Stimulated activated naive CD8-positive, alpha-beta T cell treated with anti-CD3 and anti-CD28 coated beads, Interleukin-15, amount 100 ng/mL, for 72 hours (primary cell): Measurements from ENCODE around the gene ANKRD63.
A peak's percentile ranks its signal among the peaks of the same experiment; 100 is the strongest.

Experiments
- ATAC-seq: fragments of 150-1000 bp; cut with Tn5 transposase; 2 replicates; pipeline ENCODE4 v1.10.0; 2021; ENCODE audit warnings: mild to moderate bottlenecking, moderate library complexity
- DNase-seq, 2 donors: peaks; one replicate each; pipeline ENCODE4 v3.0.0; 2021 to 2022
- H3K27ac Mint-ChIP-seq, 2 donors: one replicate each; pipeline ENCODE4 v1.8.0; 2022; ENCODE audit warnings: mild to moderate bottlenecking in 2 of 2, mixed read lengths in 2 of 2, moderate library complexity in 2 of 2
- H3K27me3 Mint-ChIP-seq: one replicate; pipeline ENCODE4 v1.8.0; 2022; ENCODE audit warnings: mixed read lengths
- H3K4me1 Mint-ChIP-seq: one replicate; pipeline ENCODE4 v1.8.0; 2022; ENCODE audit warnings: mild to moderate bottlenecking, mixed read lengths
- H3K4me3 Mint-ChIP-seq, 2 donors: one replicate each; pipeline ENCODE4 v1.8.0; 2022; ENCODE audit warnings: mild to moderate bottlenecking in 2 of 2, mixed read lengths in 2 of 2, moderate library complexity in 1 of 2
- H3K9me3 Mint-ChIP-seq, 2 donors: one replicate each; pipeline ENCODE4 v1.8.0; 2022; ENCODE audit warnings: mixed read lengths in 2 of 2

The ANKRD63 gene

DNA sequence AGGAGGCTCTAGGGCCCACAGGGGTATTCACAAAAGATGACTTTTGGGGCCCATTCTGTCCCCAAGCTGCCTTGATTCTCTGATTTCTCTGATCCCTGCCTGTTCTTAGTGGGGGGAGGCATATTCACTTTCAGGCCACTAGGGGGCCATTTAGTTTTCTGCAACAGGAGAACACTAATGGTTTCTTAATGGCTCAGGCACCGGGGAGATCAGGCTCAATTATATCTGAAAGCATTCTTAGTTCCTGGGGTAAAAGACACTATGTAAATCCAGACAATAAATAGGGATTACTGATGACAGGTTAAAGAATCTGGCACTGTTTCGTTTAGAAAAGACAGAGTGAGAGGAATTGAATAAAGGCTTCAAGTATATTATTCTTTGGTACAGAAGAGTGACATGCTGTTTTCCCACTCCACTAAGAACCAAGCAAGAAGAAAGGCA, 38.1 kb upstream of the ANKRD63 start:
- Mint-ChIP-seq H3K27ac (no peak overlapping the region), H3K4me3 (no peak overlapping the region), H3K4me1 (peaks cover 36% of the 10 kb centered on the region), H3K27me3 (no peaks in the 10 kb centered on the region), H3K9me3 (no peaks in the 10 kb centered on the region)
- DNase-seq (peak; percentile 53 to 61), ATAC-seq (no peak)

GRCh38 chr15:40320409-40320808, 37.5 kb upstream of the ANKRD63 start:
- H3K9me3 Mint-ChIP-seq, result no peaks in the 10 kb centered on the region
- H3K27me3 Mint-ChIP-seq, result no peaks in the 10 kb centered on the region
- no peak overlapping the region for H3K27ac Mint-ChIP-seq
- ATAC-seq, result no peak
- no peak for DNase-seq
- no peak overlapping the region for H3K4me3 Mint-ChIP-seq
- H3K4me1 Mint-ChIP-seq, result peaks cover 34% of the 10 kb centered on the region

- Mint-ChIP-seq H3K4me1 (peaks cover 31% of the 10 kb centered on the region), H3K27ac (no peak overlapping the region), H3K4me3 (no peak overlapping the region), H3K9me3 (no peaks in the 10 kb centered on the region), H3K27me3 (no peaks in the 10 kb centered on the region)
- ATAC-seq, result no peak
- no peak for DNase-seq
Observed at GRCh38 chr15:40317580-40317979, 34.7 kb upstream of the ANKRD63 start.

DNA sequence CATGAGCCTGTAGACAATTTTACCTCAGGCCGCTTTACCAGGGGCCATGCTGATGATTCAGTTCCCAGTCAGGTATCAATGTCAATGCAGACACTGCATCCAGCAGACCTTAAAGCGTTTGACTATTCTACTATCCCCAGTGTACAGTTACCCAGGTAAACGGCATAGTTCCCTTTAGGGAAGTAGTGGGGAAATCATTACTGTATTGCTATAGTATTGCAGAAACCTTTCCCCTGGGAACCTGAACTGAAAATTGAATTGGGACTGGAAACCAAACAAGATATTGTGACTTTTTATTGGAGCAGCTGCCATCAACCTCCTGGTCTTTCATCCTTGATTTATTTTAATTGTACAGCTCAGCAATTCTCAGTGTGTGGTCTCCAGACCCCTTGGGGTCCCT, 34.1 kb upstream of the ANKRD63 start:
- Mint-ChIP-seq H3K27me3 (no peaks in the 10 kb centered on the region), H3K4me3 (no peak overlapping the region), H3K9me3 (no peaks in the 10 kb centered on the region), H3K4me1 (peaks cover 25% of the 10 kb centered on the region), H3K27ac (no peak overlapping the region)
- no peak for ATAC-seq
- DNase-seq, result no peak

- Mint-ChIP-seq H3K27ac (no peak overlapping the region), H3K4me3 (no peak overlapping the region), H3K9me3 (no peaks in the 10 kb centered on the region), H3K27me3 (no peaks in the 10 kb centered on the region), H3K4me1 (peaks cover 18% of the 10 kb centered on the region)
- DNase-seq (no peak), ATAC-seq (no peak)
Observed at GRCh38 chr15:40314723-40315276, 31.9 kb upstream of the ANKRD63 start.

DNA sequence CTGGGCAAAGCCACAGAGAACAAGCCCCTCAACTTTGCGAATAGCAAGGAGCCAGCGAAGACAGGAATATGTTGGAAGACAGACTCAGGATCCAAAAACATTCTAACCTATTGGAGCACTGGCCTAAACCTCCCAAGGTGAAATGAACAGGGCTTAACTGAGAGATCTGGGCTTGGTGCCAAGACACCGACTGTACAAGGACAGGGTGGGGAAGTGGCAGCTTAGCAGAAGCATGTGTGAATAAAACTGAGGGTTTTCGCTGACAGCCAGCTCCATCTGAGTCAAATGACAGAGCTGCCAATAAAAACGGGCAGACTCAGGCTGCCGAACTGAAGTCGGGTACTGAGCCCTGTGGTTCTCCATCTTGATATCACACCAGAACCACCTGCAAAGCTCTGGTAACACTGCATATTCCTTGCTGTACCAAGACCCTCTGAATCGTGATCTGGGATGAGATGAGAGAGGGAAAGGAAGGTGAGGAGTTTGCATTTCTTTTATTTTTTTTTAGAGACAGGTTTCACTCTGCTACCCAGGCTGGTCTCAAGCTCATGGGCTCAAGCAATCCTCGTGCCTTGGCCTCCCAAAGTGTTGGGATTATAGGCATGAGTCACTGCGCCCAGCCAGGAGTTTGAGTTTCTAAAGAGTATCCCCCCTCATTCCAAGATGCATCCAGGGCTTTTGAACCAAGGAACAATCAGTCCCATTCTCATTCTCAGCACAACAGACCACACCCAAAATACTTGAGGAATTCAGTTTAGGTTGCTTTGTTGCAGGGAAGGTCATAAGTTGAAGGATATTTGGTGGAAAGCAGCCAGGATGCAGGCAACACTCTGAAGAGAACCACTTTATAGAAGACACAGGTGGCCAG, 30.9 kb upstream of the ANKRD63 start:
- Mint-ChIP-seq H3K27me3 (no peaks in the 10 kb centered on the region), H3K9me3 (no peaks in the 10 kb centered on the region), H3K27ac (peak overlapping the region in 1 of 2 donors; percentile 15), H3K4me3 (peak overlapping the region in 1 of 2 donors; percentile 31), H3K4me1 (peaks cover 28% of the 10 kb centered on the region)
- DNase-seq, result no peak
- no peak for ATAC-seq

- Mint-ChIP-seq H3K27ac (no peak overlapping the region), H3K27me3 (no peaks in the 10 kb centered on the region), H3K4me1 (peaks cover 32% of the 10 kb centered on the region), H3K9me3 (no peaks in the 10 kb centered on the region), H3K4me3 (no peak overlapping the region)
- no peak for ATAC-seq
- DNase-seq, result no peak
Observed at GRCh38 chr15:40312370-40313158, 29.7 kb upstream of the ANKRD63 start.

DNA sequence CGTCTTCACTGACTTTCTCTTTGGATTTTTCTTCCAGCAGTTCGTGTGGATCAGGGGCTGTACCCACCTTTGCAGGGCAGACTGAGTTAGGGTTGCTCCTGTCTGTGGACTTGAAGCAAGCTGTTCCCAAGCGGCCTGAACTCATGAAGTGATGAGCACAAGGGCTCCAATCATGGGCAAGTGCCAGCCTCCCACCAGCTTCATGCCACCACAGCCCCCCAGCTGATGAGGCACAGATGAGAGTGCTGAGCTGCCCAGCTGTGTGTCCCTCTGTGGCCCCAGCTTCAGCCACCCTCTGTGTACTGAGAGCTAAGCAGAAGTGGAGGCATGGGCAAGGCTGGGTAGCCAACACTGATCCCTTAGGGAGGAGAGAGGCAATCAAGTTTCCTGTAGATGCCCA, 28.1 kb upstream of the ANKRD63 start:
- H3K4me3 Mint-ChIP-seq, result no peak overlapping the region
- peaks cover 43% of the 10 kb centered on the region for H3K4me1 Mint-ChIP-seq
- ATAC-seq (no peak), DNase-seq (no peak)
- H3K9me3 Mint-ChIP-seq, result no peaks in the 10 kb centered on the region
- no peak overlapping the region for H3K27ac Mint-ChIP-seq
- H3K27me3 Mint-ChIP-seq, result no peaks in the 10 kb centered on the region

- ATAC-seq (peak; percentile 41), DNase-seq (peak; percentile 64 to 77)
- H3K4me3 Mint-ChIP-seq, result peak overlapping the region; percentile 92 to 99
- no peaks in the 10 kb centered on the region for H3K9me3 Mint-ChIP-seq
- H3K4me1 Mint-ChIP-seq, result peaks cover 49% of the 10 kb centered on the region
- H3K27ac Mint-ChIP-seq, result peak overlapping the region in 1 of 2 donors; percentile 27
- no peaks in the 10 kb centered on the region for H3K27me3 Mint-ChIP-seq
Observed at GRCh38 chr15:40310001-40310959, 27.4 kb upstream of the ANKRD63 start.

- Mint-ChIP-seq H3K4me3 (peak overlapping the region; percentile 92 to 99), H3K27ac (peak overlapping the region; percentile 95 to 97), H3K27me3 (no peaks in the 10 kb centered on the region), H3K4me1 (peaks cover 58% of the 10 kb centered on the region), H3K9me3 (no peaks in the 10 kb centered on the region)
- no peak for DNase-seq
- ATAC-seq, result no peak
Observed at GRCh38 chr15:40309344-40309862, 26.5 kb upstream of the ANKRD63 start.

DNA sequence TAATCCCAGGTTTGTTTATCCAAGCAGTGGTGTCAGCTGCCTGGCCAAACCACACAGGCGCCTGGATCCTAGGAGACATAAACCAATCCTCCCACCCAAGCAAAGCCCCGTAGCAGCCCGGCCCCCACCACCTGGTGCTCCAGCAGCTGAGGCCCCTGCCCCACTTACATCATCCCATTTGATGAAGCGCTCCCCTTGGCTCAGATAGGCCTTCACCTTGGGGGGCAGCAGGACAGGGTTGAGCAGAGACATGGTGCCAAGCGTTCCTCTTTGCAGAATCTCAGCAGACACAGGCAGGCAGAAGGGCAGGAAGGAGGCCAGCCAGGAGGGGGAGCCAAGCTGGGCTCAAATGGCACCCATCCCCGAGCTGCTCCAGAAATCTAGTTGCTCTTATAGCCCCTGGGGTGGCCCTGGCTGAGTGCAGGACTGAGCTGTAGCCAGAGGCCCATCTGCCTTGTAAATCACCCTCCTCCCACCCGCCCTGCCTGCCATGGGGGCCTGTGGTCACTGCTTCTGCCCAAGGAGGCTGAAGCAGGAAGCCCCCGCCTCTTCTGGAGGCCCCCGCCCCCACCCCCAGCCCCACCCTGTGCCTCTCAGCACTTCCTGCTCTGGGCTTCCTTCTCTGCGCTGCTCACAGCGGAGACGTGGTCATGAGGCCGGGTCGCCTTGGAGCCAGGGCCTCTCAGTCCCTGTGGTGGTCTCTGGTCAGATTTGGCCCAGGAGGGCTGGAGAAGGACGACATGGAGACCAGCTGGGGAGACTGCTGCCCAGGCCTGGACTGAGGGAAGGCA, 24.8 kb upstream of the ANKRD63 start, which contains the start of gene PLCB2:
PLCB2 (minus strand) TSS at position 515 of the 791 bp plus-strand sequence; CDS start at position 252, 263 bp downstream.
- DNase-seq (peak; percentile 74 to 80), ATAC-seq (peak; percentile 86)
- H3K27ac Mint-ChIP-seq, result peak within 1 kb of the TSS; percentile 95 to 97
- H3K4me1 Mint-ChIP-seq, result peaks cover 54% of the 10 kb centered on the region
- H3K4me3 Mint-ChIP-seq, result peak within 1 kb of the TSS; percentile 92 to 99
- H3K9me3 Mint-ChIP-seq, result no peaks in the 10 kb centered on the region
- no peaks in the 10 kb centered on the region for H3K27me3 Mint-ChIP-seq

DNA sequence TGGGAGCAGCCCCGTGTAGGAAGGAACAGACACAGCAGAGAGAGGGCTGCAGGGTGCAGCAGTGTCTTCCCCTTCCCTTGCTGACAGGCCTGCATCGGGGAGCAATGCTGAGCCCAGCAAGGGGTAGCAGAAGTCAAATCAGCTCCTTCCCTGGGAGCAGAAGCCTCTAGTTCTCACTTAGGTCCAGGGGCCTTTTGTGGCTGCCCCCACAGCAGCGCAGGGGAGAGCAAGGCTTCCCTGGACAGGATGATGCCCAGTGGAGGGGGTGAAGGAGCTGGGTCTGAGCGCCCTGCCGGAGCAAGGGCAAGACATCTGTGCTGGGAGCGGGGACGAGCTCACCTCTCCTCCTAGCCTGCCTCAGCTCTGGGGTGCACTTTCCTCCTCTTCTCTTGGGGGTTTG, 24.0 kb upstream of the ANKRD63 start:
- Mint-ChIP-seq H3K4me1 (peaks cover 54% of the 10 kb centered on the region), H3K4me3 (peak overlapping the region; percentile 92 to 99), H3K27ac (peak overlapping the region; percentile 54 to 65), H3K9me3 (no peaks in the 10 kb centered on the region), H3K27me3 (no peaks in the 10 kb centered on the region)
- ATAC-seq (no peak), DNase-seq (no peak)

DNA sequence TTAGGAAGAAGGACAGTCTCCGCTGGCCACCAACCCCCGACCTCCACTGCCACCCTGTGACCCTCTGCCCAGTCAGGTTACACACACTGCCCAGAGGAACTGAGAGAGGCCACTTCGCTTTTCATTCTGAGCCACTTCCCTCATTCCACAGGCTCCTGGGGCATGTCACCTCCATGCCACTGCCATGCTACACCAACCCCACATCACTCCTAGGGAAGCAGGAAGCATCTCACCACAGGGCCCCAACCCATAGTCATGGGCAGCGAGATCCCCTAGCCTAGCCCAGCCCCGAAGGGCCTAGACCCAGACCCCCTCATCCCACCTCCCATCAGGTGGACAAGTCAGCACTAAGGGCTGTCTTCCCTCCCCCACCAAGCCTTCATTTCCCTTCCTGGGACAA, 23.5 kb upstream of the ANKRD63 start:
- no peak for DNase-seq
- H3K27ac Mint-ChIP-seq, result peak overlapping the region; percentile 54 to 65
- H3K9me3 Mint-ChIP-seq, result no peaks in the 10 kb centered on the region
- peak overlapping the region; percentile 92 to 99 for H3K4me3 Mint-ChIP-seq
- peaks cover 54% of the 10 kb centered on the region for H3K4me1 Mint-ChIP-seq
- ATAC-seq, result no peak
- H3K27me3 Mint-ChIP-seq, result no peaks in the 10 kb centered on the region

- Mint-ChIP-seq H3K27me3 (no peaks in the 10 kb centered on the region), H3K4me3 (no peak overlapping the region), H3K4me1 (peaks cover 54% of the 10 kb centered on the region), H3K27ac (no peak overlapping the region), H3K9me3 (no peaks in the 10 kb centered on the region)
- no peak for ATAC-seq
- no peak for DNase-seq
Observed at GRCh38 chr15:40305281-40305680, 22.4 kb upstream of the ANKRD63 start.
